GM18858 (cell line): ENCODE data around the gene PHACTR3.

Experiments used
- ATAC-seq: cut with Tn5 transposase; IDR thresholded peaks from one replicate; pipeline ENCODE4 v1.9.1; 2021; ENCODE audit not compliant: unreplicated experiment

Gene PHACTR3

GRCh38 chr20:59785986-59786795 is 181.9 kb downstream of the PHACTR3 start:
- ATAC-seq, result no peak

GRCh38 chr20:59786801-59787537 is 182.6 kb downstream of the PHACTR3 start:
- no peak for ATAC-seq

DNA sequence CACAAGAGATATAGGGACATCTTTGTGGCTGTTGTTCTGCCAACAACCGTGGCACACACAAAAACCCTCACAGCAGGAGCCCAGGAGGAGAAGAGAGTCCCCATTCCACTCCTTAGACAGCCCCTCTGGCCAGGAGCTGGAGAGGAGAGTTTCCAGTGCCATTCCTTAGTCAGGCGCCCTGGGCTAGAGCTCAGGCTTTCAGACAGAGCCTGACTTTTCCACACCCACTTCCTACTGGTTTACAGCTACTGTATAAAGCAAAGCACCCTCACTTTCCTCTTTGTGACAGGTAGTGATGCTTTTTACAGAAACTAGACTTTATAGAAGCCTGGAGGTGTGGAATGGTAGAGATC is 183.2 kb downstream of the PHACTR3 start:
- no peak for ATAC-seq

- ATAC-seq, result no peak
These were observed 183.9 kb downstream of the PHACTR3 start for GRCh38 chr20:59788196-59788735.

- ATAC-seq, result no peak
These were observed 184.6 kb downstream of the PHACTR3 start for GRCh38 chr20:59788811-59789397.

DNA sequence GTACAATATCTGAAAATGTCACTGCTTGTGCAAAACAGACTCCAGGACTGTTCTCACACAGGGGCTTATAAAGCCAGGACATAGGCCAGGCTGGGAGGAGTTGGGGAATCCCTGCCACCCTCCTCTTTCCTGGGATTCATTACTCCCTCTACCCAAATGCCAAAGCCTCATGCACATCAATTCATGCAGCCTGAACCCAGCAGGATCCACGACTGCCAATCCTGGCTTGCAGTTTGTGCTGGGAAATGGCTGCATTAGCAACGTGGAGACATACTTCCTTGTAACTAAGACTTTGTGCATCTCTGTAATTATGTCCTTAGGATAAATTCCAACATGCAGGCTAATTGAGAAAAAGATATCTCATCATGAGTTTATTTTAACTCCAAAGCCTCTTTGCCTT is 185.3 kb downstream of the PHACTR3 start:
- no peak for ATAC-seq

- ATAC-seq, result no peak
These were observed 186.0 kb downstream of the PHACTR3 start for GRCh38 chr20:59790346-59790745.

DNA sequence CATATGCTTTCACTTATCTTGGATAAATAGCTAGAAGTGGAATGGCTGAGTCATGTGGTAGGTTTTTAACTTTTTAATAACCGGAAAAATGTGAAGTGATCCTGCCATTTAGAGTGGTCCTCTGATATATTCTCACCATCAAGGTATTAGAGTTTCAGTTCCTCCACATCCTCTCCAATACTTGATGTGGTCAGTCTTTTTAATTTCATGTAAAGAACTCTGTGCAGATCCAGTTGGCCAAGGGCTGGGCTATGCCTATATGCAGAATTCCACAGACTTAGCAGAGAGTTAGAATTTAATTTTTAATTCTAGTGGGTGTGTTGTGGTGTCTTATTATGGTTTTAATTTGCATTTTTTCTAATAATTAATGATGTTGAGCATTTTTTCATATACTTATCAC is 188.0 kb downstream of the PHACTR3 start:
- ATAC-seq, result no peak

DNA sequence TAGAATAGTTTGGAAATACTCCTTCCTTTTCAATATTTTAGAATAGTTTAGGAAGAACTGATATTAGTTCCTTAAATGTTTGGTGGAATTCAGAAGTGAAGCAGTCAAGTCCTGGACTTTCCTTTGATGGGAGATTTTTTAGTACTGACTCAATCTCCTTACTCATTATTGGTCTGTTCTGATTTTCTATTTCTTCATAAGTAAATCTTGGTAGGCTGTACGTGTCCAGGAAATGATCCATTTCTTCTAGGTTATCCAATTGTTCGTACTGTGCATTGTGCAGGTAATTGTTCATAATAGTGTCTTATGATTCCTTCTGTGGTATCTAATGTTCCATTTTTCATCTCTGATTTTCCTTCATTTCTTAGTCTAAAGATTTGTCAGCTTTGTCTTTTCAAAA is 190.2 kb downstream of the PHACTR3 start:
- ATAC-seq, result no peak

DNA sequence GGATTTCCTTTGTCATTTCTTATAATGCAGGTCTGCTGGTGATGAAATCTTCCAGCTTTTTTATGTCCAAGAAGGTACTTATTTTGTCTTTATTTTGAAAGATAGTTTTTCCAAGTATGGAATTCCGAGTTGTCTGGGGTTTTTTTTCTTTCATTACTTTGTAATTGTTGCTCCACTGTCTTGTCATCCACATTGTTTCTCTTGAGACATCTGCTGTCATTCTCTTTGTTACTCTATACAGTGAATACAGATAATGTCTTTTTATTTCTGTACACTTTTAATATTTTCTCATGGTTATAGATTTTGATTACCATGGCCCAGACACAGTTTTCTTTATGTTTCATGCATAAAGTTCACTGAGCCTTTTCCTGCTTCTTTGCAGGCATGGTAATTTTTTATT is 196.0 kb downstream of the PHACTR3 start:
- no peak for ATAC-seq

- ATAC-seq, result no peak
These were observed 197.7 kb downstream of the PHACTR3 start for GRCh38 chr20:59802018-59802417.

DNA sequence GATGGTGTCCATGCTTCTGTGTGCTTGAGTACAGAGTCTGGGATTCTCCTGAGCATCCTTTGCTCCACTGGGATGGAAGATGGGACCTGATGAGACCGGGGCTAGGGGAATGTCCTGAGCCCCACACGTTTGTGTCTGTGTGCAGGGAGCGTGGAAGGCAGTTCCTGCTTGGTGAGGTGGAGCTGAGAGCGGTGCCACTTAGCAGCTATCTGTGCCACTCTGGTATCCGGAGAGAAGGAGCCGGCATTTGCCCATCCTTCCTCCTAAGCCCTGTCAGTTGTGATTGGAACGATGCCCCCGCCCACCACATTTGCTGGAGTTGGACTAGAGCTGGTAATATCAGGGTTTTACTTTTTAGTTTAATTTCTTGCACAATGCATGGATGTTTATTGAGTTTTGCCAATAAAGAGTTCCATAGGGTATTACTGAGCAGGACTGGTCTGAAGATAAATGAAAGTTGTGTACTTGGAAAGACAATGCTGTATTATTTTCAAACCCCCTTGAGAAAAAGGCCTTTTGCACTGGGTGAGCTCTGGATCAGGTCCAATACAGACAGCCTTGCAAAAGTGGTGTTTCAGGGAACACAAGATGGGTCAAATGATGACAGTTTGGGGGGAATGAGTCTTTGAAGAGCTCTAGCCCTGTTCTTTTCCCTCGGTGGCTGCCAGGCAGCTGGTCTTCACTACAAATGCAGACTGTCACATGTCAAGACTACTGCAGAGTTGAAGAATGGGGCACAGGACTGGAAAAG is 198.3 kb downstream of the PHACTR3 start:
- no peak for ATAC-seq

DNA sequence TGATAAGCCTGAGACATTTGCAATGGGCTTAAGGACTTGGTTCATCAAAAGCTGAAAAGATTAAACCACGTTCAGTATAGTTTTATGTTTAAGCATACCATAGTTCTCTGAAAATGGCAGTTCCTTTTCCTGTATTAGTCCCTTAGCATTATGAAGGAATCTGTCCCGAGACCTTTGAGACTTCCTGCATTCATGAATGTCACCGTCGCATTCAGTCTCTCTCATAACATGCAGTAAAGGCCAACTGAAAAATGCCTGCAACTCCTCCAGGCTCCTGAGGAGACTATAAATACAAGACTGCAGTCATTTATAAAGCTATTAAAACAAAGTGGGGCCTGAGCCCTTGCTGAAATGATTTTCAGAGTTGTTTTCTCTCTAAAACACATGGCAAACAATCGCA is 200.0 kb downstream of the PHACTR3 start:
- ATAC-seq, result no peak

- ATAC-seq, result no peak
These were observed 200.7 kb downstream of the PHACTR3 start for GRCh38 chr20:59804871-59805665.

- no peak for ATAC-seq
These were observed 201.6 kb downstream of the PHACTR3 start for GRCh38 chr20:59805786-59806577.

GRCh38 chr20:59806578-59806975 is 202.2 kb downstream of the PHACTR3 start:
- no peak for ATAC-seq

DNA sequence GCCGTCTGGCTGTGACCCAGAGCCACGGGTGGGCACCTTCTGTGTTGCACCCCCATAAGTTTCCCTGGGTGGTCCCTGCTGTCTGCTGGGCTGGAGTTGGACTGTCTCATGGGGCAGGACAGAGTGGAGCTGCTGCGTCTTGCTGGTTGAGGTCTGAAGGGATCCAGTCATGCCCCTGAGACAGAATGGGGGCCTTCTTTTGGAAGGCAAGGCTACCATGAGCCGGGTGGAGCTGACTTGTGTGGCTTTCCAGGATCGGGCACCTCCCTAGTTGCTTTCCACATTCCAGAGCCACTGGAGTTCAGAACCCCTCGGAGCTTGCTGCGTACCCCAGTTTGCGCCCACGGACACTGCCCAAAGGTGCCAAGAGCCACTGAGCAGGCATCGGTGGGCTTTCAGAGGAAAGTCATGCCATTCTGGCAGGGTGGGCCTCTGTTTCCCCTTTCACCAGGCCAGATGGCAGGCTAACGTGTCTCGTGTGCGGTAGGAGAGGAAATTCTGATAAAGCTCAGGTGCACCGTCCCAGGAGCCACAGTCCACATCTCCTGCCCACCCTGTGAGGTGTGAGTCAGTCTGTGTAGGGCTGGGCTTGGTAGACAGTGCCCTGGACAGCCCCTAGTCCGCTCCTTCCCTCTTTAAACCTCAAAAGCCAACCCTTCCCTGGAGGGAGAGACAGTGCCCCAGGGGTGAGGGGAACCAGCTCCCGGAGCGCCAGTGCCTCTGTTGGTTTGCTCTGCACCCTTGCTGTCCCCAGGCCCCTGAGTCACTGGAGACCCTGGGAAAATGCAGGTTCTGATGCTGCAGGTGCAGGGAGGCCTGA is 203.8 kb downstream of the PHACTR3 start:
- ATAC-seq, result no peak

DNA sequence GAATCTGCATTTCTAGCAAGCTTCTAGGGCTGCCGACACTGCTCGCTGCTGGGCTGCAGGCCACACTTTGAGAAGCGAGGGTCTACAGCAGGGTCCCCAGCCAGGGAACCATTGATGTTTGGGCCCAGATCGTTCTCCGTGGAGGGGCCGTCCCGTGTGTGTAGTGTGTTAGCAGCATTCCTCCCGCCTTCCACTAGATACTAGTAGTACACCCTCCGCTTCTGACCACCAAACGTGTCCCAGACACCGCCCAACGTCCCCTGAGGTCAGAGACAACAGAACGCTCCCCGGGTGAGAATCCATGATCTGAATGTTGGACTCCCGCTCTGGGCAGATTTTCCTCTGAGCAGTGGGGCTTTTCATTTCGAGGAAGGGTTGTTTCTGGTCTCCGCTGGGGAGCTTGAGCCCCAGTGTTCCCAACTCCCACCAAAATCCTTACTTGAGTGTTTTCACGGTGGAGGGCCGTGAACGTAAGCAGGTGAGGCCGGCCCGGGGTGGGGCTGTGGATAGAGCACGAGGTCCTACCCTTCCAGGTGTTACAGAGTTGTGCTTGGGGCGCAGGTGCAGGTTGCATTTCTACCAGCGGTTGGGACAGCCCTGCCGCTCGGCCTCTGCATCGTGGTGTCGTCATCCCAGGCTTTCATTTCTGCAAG is 204.5 kb downstream of the PHACTR3 start:
- no peak for ATAC-seq
